GM19372 (cell line): ENCODE data around the gene IFIT5.
A peak's percentile ranks its signal among the peaks of the same experiment; 100 is the strongest.
"Not testable (repeated sequence)": the region's sequence is repeated elsewhere in the genome, so short reads cannot be mapped to it uniquely, and the experiment has no call there.

Experiments used
- ATAC-seq: cut with Tn5 transposase; IDR thresholded peaks from one replicate; pipeline ENCODE4 v1.9.1; 2021; ENCODE audit warnings: mild to moderate bottlenecking, low read depth, moderate library complexity; ENCODE audit not compliant: unreplicated experiment

Gene IFIT5

DNA sequence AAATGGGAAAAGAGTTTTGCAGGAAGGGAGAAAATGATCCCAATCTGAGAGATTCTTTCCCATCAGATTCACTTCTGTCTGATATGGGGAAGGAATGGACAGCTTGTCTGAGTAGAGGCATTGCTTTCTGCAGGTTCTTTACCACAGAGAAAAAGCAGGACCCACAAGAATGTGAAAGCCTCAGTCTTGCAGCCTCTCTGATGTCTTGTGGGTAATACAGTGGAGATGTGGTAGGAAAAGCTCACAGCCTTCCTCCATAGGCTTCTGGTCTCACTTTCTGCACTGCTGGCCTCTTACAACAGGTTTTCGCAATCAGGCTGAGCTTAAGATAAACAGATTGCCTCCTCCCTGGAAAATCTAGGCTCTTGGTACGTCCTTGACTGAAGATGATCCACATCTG lies 21.4 kb upstream of the IFIT5 start:
- ATAC-seq: no peak

- ATAC-seq: no peak
Observed at GRCh38 chr10:89393898-89394297, 20.5 kb upstream of the IFIT5 start.

DNA sequence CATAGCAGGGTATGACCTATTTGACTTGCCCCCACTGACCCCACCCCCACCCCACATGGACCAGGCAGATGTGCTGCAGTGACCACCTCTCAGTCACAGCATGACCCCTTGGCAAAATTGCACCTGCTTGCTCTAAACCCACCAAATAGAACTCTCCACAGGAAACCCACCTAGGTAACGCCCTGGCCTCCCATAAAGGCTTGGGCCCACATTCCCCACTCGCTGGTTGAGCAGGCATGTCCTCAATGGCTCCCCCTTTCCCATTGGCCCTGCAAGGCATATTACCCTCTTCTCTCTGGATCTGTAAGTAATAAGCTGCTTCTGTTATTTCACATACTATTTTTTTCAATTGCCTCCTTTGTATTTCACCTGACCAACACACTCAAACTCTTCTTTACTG lies 19.2 kb upstream of the IFIT5 start:
- no peak for ATAC-seq

- ATAC-seq: no peak
Observed at GRCh38 chr10:89398003-89398749, 16.2 kb upstream of the IFIT5 start.

DNA sequence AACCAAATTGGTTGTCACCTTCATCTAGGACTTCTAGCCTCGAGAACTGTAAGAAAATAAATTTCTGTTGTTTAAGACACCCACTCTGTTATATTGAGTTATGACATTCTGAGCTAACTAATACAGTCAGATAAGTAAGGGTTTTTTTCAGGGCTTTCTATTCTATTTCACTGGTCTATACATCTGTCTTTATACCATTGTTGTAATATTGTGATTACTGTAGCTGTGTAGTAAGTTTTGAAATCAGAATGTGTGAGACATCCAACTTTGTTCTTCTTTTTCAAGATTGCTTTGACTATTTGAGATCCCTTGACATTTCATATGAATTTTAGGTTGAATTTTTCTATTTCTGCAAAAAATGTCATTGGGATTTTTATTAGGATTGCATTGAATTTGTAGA lies 14.4 kb upstream of the IFIT5 start:
- no peak for ATAC-seq

DNA sequence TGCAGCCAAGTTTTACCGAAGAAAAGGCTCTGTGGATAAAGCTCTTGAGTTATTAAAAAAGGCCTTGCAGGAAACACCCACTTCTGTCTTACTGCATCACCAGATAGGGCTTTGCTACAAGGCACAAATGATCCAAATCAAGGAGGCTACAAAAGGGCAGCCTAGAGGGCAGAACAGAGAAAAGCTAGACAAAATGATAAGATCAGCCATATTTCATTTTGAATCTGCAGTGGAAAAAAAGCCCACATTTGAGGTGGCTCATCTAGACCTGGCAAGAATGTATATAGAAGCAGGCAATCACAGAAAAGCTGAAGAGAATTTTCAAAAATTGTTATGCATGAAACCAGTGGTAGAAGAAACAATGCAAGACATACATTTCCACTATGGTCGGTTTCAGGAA lies 11.3 kb upstream of the IFIT5 start:
- ATAC-seq: no peak

GRCh38 chr10:89404104-89405047 lies 10.0 kb upstream of the IFIT5 start:
- no peak for ATAC-seq

GRCh38 chr10:89406178-89406577 lies 8.2 kb upstream of the IFIT5 start:
- not testable (repeated sequence) for ATAC-seq

- ATAC-seq: not testable (repeated sequence)
Observed at GRCh38 chr10:89407792-89408191, 6.6 kb upstream of the IFIT5 start.

- not testable (repeated sequence) for ATAC-seq
Observed at GRCh38 chr10:89409282-89409681, 5.1 kb upstream of the IFIT5 start.

DNA sequence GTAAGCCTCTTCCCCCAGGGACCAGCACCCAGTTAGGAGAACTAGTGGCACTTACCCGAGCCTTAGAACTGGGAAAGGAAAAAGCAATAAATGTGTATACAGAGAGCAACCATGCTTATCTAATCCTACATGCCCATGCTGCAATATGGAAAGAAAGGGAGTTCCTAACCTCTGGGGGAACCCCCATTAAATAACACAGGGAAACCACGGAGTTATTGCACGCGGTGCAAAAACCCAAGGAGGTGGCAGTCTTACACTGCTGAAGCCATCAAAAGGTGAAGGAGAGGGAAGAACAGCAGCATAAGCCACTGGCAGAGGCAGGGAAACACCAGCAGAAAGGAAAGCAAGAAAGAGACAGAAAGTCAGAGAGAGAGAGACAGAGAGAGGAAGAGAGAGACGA lies 3.8 kb upstream of the IFIT5 start:
- ATAC-seq: not testable (repeated sequence)

- ATAC-seq: not testable (repeated sequence)
Observed at GRCh38 chr10:89411135-89411534, 3.2 kb upstream of the IFIT5 start.

DNA sequence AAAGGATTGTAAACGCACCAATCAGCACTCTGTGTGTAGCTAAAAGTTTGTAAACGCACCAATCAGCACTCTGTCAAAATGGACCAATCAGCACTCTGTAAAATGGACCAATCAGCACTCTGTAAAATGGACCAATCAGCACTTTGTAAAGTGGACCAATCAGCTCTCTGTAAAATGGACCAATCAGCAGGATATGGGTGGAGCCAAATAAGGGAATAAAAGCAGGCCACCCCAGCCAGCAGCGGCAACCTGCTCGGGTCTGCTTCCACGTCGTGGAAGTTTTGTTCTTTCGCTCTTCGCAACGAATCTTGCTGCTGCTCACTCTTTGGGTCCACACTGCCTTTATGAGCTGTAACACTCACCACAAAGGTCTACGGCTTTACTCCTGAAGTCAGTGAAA lies 2.1 kb upstream of the IFIT5 start:
- not testable (repeated sequence) for ATAC-seq

- ATAC-seq: no peak
Observed at GRCh38 chr10:89413398-89413912, 913 bp upstream of the IFIT5 start.

GRCh38 chr10:89414879-89415821 lies 782 bp downstream of the IFIT5 start:
- ATAC-seq: peak; percentile 30

GRCh38 chr10:89416465-89416864 lies 2.1 kb downstream of the IFIT5 start:
- ATAC-seq: no peak

GRCh38 chr10:89419548-89419947 lies 5.2 kb downstream of the IFIT5 start:
- no peak for ATAC-seq

DNA sequence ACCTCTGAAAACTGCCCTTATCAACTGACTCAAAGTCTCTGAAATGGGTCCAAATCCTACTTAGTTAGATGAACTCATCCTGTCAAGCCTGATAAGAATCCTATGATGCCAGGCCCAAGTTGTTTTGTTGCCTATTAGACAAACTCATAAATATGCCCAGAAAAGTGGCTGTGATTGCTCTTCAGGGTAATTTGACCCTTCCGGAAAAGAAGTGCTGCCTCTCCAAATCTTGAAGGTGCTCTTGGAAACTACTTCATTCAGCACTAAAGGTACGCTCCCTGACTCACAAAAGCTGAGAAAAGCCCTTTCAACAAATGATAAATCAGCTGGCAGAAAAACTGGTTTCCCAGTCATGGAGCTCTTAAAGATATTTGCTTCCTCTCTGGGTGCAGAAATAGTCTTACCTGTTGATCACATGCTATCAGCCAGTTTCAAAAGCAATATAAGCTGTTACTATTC lies 6.7 kb downstream of the IFIT5 start:
- no peak for ATAC-seq

DNA sequence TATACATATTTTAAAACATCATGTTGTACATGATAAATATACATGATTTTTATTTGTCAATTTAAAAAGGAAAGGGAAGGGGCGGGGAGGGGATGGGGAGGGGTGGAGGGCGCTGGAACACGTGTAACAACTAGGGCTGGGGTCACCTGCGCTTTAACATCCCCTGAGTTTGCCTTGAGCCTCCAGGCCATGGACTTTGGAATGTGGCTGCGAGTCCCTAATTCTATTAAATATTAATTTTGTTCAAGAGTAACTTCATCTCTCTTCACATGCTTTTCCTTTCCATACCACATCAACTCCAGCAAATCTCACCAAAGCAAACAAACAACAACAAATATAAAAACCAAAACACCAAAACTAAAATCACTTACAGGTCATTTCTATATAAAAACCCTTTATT lies 10.6 kb downstream of the IFIT5 start:
- no peak for ATAC-seq

DNA sequence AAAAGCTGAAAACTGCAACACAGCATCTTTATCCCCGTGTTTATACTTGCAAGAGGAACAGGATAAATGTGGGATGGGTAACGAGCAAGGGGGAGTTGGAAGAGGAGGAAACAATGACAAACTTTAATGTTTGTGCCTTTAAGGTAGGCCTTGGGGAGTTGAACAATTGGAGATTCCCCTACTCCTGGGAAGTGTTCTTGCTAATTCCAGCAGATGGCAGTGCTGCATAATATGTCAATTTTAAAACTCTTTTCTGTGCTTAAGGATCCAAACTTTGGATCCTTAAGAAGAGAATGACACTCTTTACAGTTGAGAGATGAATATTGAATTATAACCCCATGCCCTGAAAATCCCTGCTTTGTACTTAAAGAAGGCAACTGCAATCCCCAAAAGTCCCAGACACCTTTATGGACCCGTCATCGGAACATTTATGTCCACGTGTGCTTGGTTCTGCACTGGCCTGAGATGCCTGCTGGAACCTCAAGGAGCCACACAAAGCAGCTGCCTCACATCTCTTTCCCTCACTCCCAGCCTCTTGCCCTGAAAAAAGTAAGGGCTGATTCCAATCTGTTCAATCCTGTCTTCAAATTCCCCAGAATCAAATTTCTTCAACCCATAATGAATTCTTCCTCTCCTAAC lies 12.0 kb downstream of the IFIT5 start:
- no peak for ATAC-seq
